HT-29 (cell line): ENCODE results near the gene PAK4. TPM values are rescaled to one million over a fixed set of nuclear protein-coding genes. Genes with fewer than 3 reads are reported as not detected.

Source experiments
- DNase-seq: peaks from one replicate; pipeline ENCODE4 v3.0.0-alpha.2; 2015; ENCODE audit warnings: low spot score
- total RNA-seq: library from RNA; depleted of rRNA; stranded (reverse); fragments of >200 nt; shearing (Covaris generic); gene quantifications from 2 replicates; pipeline ENCODE4 v1.2.3, GENCODE V29; 2014

The PAK4 gene
- total RNA-seq, 1 experiment from 2014 or later = 46.5 TPM

DNA sequence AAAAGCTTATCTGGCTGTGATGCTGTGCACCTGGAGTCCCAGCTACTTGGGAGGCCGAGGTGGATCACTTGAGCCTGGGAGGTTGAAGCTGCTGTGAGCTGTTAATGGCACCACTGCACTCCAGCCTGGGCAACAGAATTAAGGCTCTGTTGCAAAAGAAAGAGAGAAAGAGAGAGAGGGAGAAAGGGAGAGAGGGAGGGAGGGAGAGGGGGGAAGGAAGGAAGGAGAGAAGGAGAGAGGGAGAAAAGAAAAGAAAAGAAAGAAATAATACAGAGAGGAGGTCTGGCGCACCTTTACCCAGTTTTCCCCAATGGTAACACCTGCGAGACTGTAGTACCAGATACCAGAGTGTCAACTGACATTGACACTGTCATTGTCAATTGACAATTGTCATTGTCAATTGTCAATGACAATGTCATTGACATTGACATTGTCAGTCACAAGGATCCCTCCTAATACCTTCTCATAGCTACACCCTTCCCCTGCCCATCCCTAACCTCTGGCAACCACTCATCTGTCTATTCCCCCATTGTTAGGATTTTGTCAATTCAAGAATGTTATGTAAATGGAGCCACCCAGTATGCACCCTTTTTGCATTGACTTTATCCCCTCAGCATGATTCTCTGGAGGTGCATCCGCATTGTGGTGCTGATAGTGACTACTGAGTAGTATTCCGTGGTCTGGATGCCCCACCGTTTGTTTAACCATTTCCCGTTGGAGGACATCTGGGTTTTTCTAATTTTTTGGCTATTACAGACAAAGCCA is 21.3 kb downstream of the PAK4 start:
- no peak for DNase-seq

DNA sequence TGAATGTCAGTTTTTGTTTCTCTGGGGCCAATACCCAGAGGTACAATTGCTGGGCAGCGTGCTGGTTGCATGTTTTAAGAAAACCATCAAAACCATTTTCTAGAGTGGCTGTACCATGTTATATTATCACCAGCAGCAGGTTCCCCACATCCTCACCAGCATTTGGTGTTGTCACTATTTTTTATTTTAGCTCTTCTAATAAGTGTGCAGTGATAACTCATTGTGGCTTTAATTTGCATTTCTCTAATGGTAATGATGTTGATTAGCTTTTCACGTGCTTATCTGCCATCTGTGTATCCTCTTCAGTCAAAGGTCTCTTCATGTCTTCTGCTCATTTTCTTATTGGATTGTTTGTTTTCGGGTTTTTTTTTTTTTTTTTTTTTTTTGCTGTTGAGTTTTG is 21.9 kb downstream of the PAK4 start:
- no peak for DNase-seq

DNA sequence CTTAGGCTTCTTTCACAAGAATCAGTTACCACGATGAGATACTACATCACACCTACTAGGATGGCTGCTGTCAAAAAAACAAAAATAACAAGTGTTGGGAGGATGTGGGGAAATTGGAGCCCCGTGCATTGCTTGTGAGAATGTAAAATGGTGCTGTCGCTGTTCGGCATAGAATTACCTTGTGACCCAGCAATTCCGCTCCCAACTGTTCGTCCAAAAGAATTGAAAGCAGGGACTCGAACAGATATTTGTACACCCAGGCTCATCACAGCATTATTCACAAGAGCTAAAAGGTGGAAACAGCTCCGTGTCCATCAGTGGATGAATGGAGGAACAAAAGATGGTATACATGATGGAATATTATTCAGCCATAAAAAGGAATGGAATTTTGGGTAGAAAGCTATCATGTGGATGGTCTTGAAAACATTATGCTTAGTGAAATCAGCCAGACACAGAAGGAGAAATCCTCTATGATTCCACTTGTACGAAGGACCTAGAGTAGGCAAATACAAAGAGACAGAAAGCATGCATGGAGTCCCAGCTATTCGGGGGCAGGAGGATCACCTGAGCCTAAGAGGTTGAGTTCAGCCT is 23.4 kb downstream of the PAK4 start:
- no peak for DNase-seq

DNA sequence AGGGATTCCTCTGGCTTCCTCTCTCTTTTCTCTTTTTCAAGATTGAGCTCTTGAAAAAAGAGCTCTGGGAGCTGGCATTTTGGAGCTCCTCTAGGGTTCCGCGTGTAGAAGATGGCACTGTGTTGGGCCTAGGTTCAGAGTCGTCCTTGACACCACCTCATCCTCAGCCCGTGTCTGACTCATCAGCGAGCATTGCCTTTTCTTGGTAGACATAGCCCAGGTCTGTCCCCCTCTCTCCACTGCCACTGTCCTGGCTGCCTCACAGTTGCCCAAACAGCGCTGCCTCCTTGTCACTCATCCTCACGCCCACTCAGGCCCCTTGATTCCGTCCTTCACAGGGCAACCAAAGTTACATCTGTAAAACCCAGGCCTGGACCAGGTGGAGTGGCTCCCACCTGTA is 24.6 kb downstream of the PAK4 start:
- DNase-seq = no peak

DNA sequence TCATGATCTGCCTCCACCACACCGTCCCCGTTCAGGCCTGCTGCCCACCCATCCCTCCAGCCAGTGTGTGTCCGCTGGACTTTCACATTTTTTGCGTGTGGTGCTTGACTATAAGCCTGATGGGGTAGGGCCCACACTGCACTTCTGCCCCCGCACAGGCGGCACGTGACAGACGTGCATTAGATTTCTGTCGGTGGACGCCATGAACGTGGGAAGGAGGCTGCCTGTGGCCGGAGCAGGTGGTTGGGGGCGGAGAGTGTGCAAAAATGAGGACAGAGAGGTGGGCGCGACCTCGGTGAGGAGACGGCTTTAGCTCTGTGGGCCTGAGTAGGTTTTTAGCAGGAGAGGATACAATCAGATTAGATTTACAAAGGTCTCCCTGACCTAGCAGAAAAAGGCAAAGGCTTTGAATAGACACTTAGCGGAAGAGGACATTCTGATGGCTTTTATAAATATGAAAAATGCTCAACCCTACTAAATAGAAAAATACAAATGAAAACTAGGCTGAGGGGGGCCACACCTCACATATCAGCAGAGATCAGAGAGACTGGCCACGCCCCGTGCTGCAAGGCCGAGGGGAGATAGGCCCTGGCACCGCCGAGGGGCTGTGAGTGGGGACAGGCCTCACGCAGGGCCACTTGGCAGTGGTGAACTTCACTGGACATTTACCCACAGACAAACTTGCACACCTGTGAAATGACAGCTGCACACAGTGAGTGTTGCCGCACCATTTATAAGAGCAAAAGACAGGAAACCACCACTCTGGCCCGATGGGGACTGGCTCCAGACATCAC is 25.4 kb downstream of the PAK4 start:
- DNase-seq = no peak

DNA sequence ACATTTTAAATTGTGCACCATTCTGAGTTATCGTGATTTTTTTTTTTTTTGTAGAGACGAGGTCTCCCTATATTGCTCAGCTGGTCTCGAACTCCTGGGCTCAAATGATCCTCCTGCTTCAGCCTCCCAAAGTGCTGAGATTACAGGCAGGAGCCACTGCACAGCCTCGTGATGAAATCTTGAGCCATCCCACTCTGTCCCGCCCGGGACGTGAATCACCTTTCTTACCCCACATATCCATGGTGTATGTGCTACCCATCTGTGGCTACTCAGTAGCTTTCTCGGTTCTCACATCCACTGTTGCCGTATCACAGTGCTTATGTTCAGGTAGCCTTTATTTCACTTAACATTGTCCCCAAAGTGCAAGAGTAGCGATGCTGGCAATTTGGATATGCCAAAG is 26.5 kb downstream of the PAK4 start:
- no peak for DNase-seq

DNA sequence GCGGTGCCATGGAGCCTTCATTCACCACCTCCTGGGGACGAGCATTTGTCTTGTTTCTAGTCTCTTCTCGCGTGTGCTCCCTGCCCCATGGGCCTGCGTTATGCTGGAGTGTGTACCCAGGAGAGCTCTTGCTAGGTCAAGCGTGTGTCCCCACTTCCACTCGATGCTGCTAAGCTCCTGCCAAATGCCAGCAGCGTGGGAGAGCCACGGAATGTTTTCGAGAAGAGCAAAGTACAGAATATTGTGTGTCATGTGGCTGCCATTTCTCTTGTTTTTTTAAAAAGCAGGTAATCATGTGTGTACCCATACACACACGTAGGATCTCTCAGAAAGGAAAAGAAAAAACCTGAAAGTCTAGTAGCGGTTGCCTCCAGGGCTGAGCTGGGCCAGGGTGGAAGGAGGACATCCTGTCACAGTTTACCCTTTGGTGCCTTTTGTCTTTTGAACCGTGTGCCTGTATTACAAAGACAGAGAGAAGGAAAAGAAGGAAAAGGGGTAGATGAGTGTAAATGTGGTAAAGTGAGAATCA is 28.6 kb downstream of the PAK4 start:
- DNase-seq = no peak

DNA sequence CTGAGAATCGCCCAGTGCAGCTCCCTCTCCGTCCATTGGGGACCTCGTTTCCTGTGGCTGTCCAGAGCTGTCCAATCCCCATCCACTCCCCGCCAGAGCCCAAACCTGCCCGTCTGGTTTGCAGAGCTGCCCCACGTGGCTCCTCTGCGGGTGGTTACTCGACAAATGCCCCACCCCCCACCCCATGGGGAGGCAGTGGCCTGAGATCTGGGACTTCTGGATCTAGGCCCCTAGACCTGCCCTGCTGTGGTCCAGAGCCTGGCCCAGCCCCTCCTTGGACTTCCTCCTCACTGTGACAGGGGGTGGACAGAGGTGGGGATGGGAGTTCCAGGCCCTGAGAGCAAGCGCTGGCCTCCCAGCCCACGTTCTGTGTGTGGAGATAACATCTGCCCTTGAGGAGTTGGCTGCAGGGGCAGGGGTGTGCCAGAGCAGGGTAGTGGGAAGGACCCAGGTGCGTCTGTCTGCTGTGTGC is 29.1 kb downstream of the PAK4 start:
- peak; percentile 98 for DNase-seq

DNA sequence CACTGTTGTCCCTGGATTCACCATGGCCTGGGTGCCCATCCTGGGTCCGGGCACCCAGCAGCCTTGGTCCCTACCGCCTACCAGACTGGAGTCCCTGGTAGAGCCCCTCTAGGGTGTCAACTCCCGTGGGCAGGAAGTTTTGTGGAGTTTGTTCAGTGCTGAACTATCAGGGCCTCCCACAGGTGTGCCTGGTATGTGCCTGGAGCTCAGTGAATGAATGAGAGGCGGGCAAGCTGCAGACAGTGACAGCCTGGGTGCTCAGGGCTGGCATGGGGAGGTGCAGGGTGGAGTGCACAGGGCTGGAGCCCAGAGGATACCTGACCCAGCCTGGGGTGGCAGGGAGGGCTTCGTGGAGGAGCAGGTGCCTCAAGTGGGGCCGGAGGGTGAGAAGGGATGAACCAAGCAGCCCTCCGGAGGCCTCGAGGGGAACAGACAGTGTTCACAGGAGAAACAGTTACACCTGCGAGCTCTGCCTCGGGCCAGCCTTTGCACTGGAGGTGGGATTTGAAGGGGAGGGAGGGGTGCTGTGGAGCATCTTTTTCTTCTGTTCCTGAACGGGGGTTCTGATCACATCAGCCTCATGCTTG is 29.6 kb downstream of the PAK4 start:
- DNase-seq = peak; percentile 67

DNA sequence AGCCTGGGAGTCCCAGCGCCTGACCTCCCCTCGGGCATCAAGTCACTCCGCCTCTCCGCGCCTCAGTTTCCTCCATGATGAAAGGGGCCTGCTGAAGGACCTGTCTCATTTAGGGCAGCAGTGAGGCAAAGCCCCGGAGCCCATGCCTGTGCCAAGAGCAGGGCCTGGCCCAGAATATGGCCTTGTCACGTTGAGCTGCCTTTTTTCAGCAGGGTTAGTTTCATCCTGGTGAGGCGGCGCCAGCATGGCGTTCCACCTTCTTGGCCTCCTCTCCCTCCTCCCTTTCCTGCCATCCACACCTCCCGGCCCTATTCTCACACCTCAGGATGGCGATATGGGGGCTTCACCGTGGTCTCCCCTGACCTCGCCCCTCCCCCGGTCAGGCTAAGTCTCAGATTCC is 30.2 kb downstream of the PAK4 start:
- no peak for DNase-seq

DNA sequence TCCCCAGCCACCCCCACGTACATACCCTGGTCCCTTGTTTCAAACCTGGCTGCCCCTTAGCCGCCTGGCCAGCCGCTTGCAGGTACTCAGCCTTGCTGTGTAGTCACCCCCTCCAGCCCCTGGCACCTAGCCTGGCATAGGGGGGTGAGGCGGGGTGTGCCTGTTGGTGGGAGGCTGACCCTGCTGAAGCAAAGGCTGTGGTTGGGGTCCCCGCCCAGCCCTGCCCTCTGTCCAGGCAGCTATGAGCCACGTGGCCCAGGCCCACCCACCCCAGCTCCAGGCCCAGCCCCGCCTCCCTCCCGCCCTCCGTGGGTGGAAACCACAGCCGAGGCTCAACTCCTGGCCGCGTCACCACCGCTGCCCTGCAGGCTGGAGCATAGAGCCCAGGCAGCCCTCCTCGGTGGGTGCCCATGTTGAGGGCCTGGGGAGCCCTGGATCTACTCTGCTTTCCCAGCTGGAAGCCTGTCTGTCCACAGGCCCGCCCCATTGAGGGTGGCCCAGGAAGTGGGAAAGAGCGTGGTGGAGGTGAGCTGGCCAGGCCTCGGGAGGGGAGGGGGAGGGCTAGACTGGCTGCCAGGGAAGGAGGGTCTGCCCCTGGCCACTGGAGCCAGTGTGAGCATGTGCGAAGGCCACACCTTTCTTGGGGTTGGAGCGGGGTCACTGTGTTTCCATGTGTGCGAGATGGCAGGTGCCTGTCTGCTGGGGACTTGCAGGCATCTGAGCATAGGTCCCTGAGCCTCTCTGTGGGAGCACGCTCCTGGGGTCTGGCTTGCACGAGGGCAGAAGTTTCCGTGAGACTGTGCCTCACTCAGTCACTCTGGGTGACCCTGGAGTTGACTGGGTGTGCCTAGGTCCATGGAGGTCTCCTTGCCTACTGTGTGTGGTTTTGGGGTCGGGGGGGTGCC is 31.0 kb downstream of the PAK4 start:
- DNase-seq = peak; percentile 57

DNA sequence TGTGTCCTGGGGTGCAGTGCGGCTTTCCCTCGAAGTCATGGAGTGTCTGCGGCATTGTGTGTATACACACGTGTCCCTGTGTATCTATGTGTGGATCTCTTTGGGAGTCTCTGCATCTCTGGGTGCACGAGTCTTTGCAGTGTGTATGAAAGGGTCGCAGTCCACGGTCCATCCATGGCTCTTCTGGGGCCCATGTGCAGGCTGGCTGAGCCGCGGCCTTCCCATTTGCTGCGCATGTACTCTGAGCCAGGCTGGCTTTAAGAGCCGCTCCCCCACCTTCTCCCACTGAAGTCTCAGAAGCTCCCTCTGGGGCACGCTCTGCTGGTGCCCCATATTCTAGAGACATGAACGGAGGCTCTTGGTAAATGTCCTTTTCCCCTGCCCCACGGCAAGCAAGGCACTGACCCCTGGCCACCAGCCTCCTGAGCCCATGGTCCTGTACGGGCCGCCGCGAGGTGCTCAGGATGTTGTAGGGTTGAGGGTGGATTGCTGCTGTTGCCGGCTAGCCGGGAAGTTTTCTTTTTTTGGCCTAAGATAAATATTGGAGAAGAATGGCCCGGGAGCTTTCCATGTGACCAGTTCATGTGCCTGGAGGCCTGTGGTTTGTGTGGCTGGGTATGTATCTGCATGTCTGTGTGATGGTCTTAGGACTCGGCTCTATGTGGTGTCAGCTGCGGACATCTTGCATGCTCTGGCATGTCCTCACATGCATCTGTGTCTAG is 31.9 kb downstream of the PAK4 start:
- DNase-seq = no peak

DNA sequence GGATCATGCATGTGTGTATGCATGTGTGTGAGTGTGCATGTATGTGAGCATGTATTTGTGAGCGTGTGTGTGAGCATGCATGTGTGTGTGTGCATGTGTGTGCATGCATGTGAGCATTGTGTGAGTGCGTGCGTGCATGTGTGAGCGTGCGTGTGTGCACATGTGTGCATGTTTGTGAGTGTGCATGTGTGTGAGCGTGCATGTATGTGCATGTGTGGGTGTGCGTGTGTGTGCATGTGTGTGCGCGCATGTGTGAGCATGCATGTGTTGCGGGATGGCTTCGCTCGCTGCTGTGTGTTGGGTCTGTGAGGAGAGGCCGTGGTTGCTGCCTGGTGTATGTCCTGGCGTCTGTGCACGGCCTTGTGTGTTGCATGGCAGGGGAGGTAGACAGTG is 32.4 kb downstream of the PAK4 start:
- no peak for DNase-seq

DNA sequence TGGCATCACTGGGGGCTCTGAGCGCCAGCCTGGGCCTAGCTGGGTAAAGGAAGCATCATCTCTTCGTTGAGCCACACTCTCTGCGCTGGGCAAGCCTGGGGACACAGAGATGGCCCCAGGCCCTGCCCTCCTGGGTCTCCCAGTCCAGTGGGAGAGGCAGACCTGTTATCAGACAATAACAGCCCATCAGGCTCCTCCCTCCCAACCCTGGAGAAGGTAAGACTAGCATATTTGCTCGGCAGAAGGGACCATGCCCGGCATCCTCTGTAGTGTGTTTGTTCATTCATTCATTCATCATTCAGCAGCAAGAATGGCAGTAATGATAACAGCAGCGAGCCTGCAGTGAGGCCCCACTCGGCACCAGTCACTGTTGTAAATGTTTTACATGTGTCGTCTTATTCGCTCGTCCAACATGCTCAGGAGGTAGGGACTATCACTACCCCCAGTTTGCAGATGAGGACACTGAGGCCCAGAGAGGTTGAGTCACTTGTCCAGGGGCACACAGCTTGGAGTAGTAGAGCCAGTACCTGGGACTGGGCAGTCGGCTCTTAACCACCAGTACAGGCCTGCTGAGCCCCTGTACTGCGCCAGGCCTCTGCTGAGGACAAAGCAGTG is 33.2 kb downstream of the PAK4 start:
- DNase-seq = no peak

DNA sequence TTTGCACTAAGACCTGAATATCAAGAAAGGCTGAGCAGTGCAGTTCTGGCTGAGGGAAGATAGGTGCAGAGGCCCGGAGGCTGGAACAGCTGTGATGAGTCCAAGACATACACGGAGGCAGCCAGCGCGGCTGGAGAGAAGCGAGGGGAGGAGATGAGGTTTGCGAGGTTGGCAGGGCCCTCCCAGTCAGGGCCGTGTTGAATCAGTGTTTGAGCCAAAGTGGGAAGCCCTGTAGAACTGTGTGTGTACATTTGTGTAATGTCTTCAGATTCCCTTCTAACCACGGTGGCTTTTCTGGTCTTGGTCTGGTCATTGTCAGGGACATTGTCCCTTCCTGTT is 34.9 kb downstream of the PAK4 start:
- DNase-seq = peak; percentile 33

DNA sequence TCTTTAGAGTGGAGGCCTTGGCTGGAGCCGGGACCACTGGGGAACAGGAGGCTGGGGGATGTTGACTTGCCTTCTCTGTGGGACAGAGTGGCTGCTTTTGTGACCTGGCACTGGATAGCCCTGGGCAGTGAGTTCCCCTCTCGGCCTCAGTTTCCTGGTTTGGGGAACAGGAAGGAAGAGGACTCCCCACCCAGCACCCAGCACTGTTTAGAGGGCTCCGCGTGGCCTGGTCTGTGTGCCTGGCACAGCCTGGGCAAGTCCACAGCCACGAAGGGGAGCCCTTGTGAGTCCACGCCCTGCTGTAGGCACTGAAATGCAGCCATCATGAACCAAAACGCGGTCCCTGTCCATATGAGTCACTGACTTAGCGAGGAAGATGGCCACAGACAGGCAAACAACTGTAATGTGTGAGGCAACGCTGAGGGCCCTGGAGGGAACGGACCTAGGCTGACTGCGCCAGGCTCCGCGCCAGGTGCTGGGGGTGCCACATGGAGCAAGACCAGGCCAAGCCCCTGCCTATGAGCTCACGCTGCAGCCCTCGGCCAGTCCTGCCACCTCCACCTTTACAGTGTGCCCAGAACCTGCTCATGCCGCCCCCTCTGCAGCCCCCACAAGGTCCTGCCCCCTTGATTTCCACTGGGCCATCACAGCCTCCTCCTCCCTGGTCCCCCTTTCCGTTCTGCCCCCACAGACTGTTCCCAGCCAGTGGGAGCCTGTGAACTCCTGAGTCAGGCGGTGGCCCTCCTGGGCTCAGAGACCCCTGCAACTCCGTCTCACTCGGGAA is 35.5 kb downstream of the PAK4 start:
- DNase-seq = no peak

DNA sequence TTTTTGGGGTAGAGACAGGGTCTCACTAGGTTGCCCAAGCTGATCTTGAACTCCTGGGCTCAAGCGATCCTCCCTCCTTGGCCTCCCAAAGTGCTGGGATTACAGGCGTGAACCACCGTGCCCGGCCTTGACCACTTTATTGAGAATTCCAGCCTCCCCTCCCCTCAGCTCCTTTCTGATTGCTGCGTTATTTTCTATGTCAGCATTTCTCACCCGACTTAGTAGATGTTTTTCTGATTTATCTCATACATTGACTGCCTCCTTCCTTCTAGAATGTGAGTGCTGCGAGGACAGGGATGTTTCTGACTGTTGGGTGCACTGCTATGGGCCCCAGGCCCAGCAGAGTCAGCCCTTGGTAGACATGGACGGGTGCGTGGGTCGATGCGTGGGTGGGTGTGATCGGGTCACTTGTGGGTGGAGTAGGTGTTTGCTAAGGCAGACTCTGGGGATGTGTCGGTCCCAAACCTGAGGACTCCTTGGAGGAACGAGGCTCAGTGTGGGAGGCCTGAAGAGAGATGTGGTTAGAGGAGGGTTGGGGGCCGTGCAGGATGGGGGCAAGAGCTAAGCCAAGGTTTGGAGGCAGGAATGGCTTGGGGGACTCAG is 37.0 kb downstream of the PAK4 start:
- no peak for DNase-seq

DNA sequence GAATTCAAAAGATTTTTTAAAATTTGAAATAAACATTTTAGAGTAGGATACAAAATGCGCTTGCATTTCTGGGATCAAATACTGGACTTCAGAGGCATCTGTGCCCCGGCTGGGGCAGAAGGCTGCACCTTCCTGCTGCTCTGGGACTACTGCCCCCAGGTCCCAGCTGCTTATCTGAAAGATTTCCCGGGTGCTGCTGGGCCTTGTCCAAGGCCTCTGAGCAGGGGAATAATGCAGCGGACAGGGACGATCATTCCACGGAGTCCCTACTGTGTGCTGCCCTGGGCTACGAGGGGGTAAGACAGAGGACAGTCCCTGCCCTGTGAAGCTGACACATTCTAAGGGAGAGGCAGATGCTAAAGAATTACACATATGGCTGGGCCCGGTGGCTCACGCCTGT is 38.0 kb downstream of the PAK4 start:
- DNase-seq = no peak

DNA sequence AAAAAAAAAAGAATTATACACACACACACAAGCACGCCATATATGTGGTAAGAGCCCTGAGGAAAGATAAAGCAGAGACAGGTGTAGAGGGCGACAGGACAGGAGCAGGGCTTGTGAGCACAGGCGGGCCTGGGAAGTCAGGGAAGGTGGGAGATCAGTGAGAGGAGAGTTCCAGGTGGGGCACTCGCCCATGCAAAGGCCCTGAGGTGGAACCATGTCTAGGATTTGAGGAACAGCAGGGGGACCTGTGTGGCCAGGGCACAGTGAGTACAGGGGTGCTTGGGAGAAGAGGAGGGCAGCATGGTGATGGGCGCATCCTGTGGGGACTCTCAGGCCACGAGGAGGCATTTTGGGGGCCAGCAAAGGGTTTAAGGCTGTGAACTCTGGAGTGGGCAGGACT is 38.7 kb downstream of the PAK4 start:
- no peak for DNase-seq
